Prostate gland (tissue), 2 donors: ENCODE results near the gene NCKIPSD. TPM values are rescaled to one million over a fixed set of nuclear protein-coding genes. Genes with fewer than 3 reads are reported as not detected.
"Not testable (repeated sequence)": the region's sequence is repeated elsewhere in the genome, so short reads cannot be mapped to it uniquely, and the experiment has no call there.

Experiments used
- DNase-seq: peaks from one replicate; pipeline ENCODE4 v3.0.0-alpha.2; 2019; ENCODE audit warnings: low spot score
- H3K27ac ChIP-seq, 2 donors: fragments of 200-600 bp; sonication (generic); 2 replicates each; pipeline ENCODE4 v1.5.1; 2017 to 2019
- H3K27me3 ChIP-seq: fragments of 200-600 bp; sonication (generic); replicated peaks from 2 replicates; pipeline ENCODE4 v1.5.1; 2019; ENCODE audit not compliant: insufficient read depth
- H3K36me3 ChIP-seq, 2 donors: fragments of 200-600 bp; sonication (generic); 1 replicate in 1 of 2; 2 replicates in 1 of 2; pipeline versions ENCODE4 v1.5.1 to v1.8.1; 2017 to 2019
- H3K4me1 ChIP-seq: fragments of 200-600 bp; sonication (generic); replicated peaks from 2 replicates; pipeline ENCODE4 v1.5.1; 2019
- H3K4me3 ChIP-seq, 2 donors: fragments of 200-600 bp; sonication (generic); 2 replicates each; pipeline ENCODE4 v1.5.1; 2017 to 2019
- H3K9me3 ChIP-seq: fragments of 200-600 bp; sonication (generic); 2 replicates; pipeline ENCODE4 v1.5.1; 2017
- CTCF ChIP-seq, 4 experiments: fragments of 200-600 bp in 2 of 4; fragments of 450-650 bp in 2 of 4; sonication (generic) in 2 of 4; IDR thresholded peaks; 1 replicate in 3 of 4; 2 replicates in 1 of 4; pipeline ENCODE4 v1.5.1; 2016 to 2019; ENCODE audit warnings: antibody characterized with exemption in 4 of 4, mild to moderate bottlenecking in 2 of 4, moderate library complexity in 2 of 4
- POLR2A ChIP-seq: fragments of 450-650 bp; IDR thresholded peaks from one replicate; pipeline ENCODE4 v1.6.1; 2016; ENCODE audit warnings: antibody characterized with exemption, mild to moderate bottlenecking
- POLR2AphosphoS5 ChIP-seq: sonication (generic); formaldehyde crosslinking; IDR thresholded peaks from one replicate; pipeline ENCODE4 v1.6.1; 2017; ENCODE audit warnings: antibody characterized with exemption
- WGBS: methylation state at CpG from one replicate; pipeline ENCODE4 v1.1.5; 2018; 5-methylcytosine and 5-hydroxymethylcytosine counted together
- intact Hi-C: fragments of 100-400 bp; cut with DNase I; formaldehyde crosslinking; loops from one replicate; pipeline ENCODE4 v1.14.2; 2022
- total RNA-seq, 2 donors: library from RNA; depleted of rRNA; stranded (reverse); fragments of >200 nt; gene quantifications; one replicate each; pipeline ENCODE4 v1.1.0, GENCODE V29; 2016

NCKIPSD gene
- total RNA-seq, 2 donors from 2014 or later = 32.9 to 83.3 TPM

DNA sequence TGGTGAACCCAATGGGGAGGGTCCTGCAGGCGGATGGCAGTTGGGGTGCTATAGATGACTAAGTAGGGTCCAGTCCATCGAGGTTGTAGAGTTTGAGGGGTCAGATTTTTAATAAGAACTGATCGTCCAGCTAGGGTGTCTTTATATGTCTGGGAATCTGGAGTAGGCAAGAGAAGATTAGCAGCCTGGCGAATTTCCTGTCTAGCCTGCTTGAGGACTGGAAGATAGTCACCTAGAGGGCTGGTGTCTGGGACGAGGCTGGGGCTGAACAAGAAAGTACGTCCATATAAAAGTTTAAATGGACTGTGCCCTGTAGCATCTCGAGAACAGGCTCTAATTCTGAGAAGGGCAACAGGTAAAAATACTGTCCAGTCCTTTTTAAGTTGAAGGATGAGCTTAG is 38.0 kb upstream of the NCKIPSD start:
- Histone ChIP-seq H3K36me3 (no peaks in the 10 kb centered on the region), H3K9me3 (no peaks in the 10 kb centered on the region), H3K4me3 (no peak overlapping the region), H3K4me1 (peaks cover 4% of the 10 kb centered on the region), H3K27me3 (no peaks in the 10 kb centered on the region), H3K27ac (peak overlapping the region; percentile 33 to 57)
- TF ChIP-seq CTCF (IDR thresholded peaks at IDR 0.05) (no peak), POLR2A (no peak), POLR2AphosphoS5 (no peak)
- peak; percentile 54 for DNase-seq
- intact Hi-C loops = no loop called here
- 74% methylated on average over 7 of the region's 7 CpGs for WGBS

DNA sequence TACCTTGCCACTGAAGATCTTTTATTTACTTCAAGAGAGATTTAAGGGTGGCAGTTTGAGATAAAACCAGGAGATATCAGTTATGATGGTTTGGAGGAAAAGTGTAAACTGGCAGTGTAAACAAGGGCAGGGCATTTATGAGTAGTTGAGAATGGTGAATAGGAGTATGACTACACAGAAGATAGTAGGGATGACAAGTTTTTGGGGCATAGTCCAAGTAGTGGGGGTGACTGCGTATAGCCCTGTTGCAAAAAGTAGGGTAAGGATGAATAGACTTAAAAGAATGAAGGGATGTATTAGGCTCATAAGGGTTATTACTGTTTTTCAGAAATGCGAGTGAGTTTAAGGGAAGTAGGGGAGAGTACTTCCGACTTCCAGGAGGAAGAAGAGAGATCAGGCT is 37.6 kb upstream of the NCKIPSD start:
- peak; percentile 11 for TF ChIP-seq POLR2AphosphoS5

GRCh38 chr3:48716982-48717746 is 31.4 kb upstream of the NCKIPSD start, which contains the start of gene IP6K2:
Gene IP6K2 (minus strand): TSS chr3:48717221. CDS start chr3:48695291, 21,930 bp downstream.
- H3K27me3 ChIP-seq = no peaks in the 10 kb centered on the region
- intact Hi-C loops = no loop called here
- peak; percentile 98 for DNase-seq
- TF ChIP-seq CTCF (IDR thresholded peaks at IDR 0.05) (peak in 1 of 4 experiments; percentile 19), POLR2A (peak; percentile 90), POLR2AphosphoS5 (peak; percentile 99)
- H3K27ac ChIP-seq = peak within 1 kb of the TSS; percentile 94
- H3K4me3 ChIP-seq = peak within 1 kb of the TSS; percentile 82 to 85
- 2% methylated on average over 34 of the region's 38 CpGs for WGBS
- no peaks in the 10 kb centered on the region for H3K36me3 ChIP-seq
- H3K4me1 ChIP-seq = peaks cover 8% of the 10 kb centered on the region
- H3K9me3 ChIP-seq = no peaks in the 10 kb centered on the region

More for the DNA sequence above, 37.6 kb upstream of the NCKIPSD start:
- DNase-seq, H3K4me3 ChIP-seq, H3K27me3 ChIP-seq, intact Hi-C loops, H3K4me1 ChIP-seq, H3K9me3 ChIP-seq, H3K36me3 ChIP-seq: not testable (repeated sequence)
- WGBS = 56% methylated on average over 3 of the region's 3 CpGs
- H3K27ac ChIP-seq = peak overlapping the region; percentile 33 to 57

DNA sequence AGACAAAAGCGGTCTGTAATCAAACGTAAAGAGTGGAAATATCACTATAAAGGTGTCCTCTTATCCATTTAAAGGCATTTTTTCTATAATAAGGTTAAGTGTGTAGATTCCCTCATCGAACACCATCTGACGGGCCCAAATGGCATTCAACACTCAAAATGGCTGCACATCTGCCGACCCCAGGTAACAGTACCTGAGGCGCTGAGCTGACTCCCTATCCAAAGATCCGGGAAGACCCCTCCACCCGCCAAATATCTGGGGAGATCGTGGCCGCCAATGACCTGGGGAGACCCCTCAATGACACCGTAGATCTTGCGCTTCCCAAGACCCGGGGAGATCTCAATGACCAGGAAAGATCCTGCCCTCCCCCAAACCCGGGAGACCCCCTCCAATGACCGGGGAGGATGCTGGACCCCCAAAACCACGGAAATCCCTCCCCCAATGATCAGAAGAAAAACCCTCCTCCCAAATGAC is 30.8 kb upstream of the NCKIPSD start:
- no peak for DNase-seq
- peak overlapping the region; percentile 94 for H3K27ac ChIP-seq
- intact Hi-C loops = no loop called here
- peaks cover 8% of the 10 kb centered on the region for H3K4me1 ChIP-seq
- H3K4me3 ChIP-seq = peak overlapping the region; percentile 82 to 85
- no peaks in the 10 kb centered on the region for H3K27me3 ChIP-seq
- H3K9me3 ChIP-seq = no peaks in the 10 kb centered on the region
- 2% methylated on average over 16 of the region's 16 CpGs for whole genome bisulfite sequencing
- H3K36me3 ChIP-seq = no peaks in the 10 kb centered on the region
- no peak for TF ChIP-seq POLR2A

DNA sequence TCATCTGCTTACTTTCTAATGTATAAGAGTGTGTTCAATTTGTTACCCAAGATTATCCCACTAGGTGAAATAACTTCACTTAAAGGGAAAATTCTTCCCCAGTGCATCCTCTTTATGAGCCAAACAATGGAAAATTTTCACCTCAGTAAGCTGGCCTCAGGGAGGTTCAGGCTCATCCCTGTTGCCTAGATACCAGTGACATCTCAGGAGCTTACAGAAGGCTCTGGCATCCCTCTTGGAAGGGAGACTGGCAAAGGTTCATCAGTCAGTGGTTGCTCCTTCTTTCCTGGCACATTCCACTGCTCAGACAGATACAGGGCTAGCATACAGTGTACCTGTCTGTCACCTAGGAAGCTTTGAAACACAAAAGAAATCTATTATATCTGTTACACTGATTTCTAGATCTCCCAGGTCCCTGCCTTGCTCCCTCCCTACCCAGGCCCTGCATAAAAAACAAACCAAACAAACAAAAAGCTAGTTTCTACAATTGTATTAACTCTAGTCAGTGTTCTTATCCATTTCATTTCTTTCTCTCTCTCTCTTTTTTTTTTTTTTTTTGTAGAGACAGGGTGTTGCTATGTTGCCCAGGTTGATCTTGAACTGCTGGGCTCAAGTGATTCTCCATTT is 29.6 kb upstream of the NCKIPSD start:
- intact Hi-C loops = no loop called here
- peak; percentile 40 for DNase-seq
- Histone ChIP-seq H3K9me3 (no peaks in the 10 kb centered on the region), H3K4me3 (peak overlapping the region in 1 of 2 donors; percentile 82), H3K27ac (peak overlapping the region; percentile 94), H3K4me1 (peaks cover 8% of the 10 kb centered on the region), H3K27me3 (no peaks in the 10 kb centered on the region), H3K36me3 (no peaks in the 10 kb centered on the region)
- TF ChIP-seq POLR2A (no peak), POLR2AphosphoS5 (peak; percentile 15)

GRCh38 chr3:48711727-48712126 is 26.0 kb upstream of the NCKIPSD start:
- 25% methylated on average over 2 of the region's 2 CpGs for WGBS
- H3K36me3 ChIP-seq = no peaks in the 10 kb centered on the region
- H3K4me1 ChIP-seq = peaks cover 8% of the 10 kb centered on the region
- TF ChIP-seq CTCF (IDR thresholded peaks at IDR 0.05) (no peak), POLR2A (no peak), POLR2AphosphoS5 (peak; percentile 62)
- no peaks in the 10 kb centered on the region for H3K9me3 ChIP-seq
- H3K4me3 ChIP-seq = no peak overlapping the region
- H3K27ac ChIP-seq = peak overlapping the region in 1 of 2 donors; percentile 55
- intact Hi-C loops = no loop called here
- no peak for DNase-seq
- no peaks in the 10 kb centered on the region for H3K27me3 ChIP-seq
